GM12874 (cell line): ENCODE data around the gene PRDX4.

ENCODE experiments used
- TF ChIP-seq, protein P1 (sequence below): IDR thresholded peaks from 2 replicates; pipeline ENCODE4 v1.5.1; 2011; ENCODE audit warnings: low read depth, mild to moderate bottlenecking, control low read depth, low read length, moderate library complexity; ENCODE audit not compliant: insufficient read depth

Gene PRDX4

DNA sequence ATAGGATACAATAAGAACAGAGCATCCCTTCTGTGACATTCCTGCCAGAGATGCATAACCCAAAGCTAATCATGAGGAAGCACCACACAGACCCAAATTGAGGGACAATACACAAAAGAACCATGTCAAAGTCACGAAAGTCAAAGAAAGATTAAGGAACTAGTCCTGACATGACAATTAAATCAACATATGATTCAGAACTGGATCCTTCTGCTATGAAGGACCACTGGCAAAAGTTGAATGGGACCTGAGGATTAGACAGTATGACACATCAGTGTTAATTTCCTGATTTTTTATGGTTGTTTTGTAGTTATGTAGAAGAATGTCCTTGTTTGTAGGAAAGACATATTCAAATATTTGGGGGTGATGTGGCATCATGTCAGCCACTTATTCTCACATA is 61.9 kb downstream of the PRDX4 start:
- TF ChIP-seq, protein P1, sequence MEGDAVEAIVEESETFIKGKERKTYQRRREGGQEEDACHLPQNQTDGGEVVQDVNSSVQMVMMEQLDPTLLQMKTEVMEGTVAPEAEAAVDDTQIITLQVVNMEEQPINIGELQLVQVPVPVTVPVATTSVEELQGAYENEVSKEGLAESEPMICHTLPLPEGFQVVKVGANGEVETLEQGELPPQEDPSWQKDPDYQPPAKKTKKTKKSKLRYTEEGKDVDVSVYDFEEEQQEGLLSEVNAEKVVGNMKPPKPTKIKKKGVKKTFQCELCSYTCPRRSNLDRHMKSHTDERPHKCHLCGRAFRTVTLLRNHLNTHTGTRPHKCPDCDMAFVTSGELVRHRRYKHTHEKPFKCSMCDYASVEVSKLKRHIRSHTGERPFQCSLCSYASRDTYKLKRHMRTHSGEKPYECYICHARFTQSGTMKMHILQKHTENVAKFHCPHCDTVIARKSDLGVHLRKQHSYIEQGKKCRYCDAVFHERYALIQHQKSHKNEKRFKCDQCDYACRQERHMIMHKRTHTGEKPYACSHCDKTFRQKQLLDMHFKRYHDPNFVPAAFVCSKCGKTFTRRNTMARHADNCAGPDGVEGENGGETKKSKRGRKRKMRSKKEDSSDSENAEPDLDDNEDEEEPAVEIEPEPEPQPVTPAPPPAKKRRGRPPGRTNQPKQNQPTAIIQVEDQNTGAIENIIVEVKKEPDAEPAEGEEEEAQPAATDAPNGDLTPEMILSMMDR = no peak

DNA sequence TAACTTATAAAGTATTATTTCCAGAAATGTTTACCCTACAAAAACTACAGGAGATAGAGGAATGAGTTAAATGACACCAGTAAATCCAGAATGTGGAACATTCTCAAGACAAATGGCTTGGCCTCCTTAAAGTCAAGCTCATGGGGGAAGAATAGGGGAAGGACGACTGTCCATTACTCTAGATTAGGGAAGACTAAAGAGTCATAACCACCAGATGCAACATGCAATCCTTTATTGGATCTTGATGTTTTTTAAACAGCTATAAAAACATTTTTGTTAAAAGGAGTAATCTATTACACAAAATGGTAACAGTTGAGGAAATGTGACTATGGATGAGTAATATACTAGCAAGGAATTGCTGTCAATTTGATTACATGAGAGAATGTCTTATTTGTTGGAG is 64.7 kb downstream of the PRDX4 start:
- TF ChIP-seq, protein P1 = no peak

DNA sequence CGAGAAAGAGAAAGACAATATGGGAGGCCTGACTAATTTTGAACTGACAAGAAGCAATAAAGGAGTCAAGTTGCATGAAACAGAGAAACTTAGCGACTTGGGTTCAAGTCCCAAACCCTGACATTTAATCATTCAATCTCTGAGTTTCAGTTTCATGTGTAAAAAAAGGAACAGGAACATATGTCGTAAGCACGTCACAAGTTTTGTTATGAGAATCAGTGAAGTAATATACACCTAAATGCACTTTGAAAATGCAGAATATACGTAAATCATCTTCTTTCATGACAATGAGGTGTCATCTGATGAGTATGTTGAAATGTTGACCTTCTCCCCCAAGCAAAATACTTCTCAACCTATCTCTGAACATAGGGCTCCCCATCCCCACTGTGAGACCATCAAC is 65.4 kb downstream of the PRDX4 start:
- TF ChIP-seq, protein P1 = no peak
